Activated T-helper 1 cell treated with anti-CD3 and anti-CD28 coated beads, Interleukin-2, amount 50 U/mL, for 16 hours (primary cell): ENCODE data around the gene CNBP.

Experiments
- DNase-seq, 2 donors: peaks; one replicate each; pipeline ENCODE4 v3.0.0-alpha.2; 2020; ENCODE audit warnings: low read depth in 1 of 2, low spot score in 1 of 2

CNBP gene

GRCh38 chr3:129132097-129132866 lies 51.4 kb downstream of the CNBP start:
- no peak for DNase-seq

GRCh38 chr3:129131465-129132088 lies 52.1 kb downstream of the CNBP start:
- DNase-seq: no peak

GRCh38 chr3:129130291-129130813 lies 53.3 kb downstream of the CNBP start:
- no peak for DNase-seq

GRCh38 chr3:129128357-129129155 lies 55.1 kb downstream of the CNBP start:
- no peak for DNase-seq

- DNase-seq: no peak
These were observed 56.9 kb downstream of the CNBP start for GRCh38 chr3:129126726-129127280.

- no peak for DNase-seq
These were observed 60.2 kb downstream of the CNBP start for GRCh38 chr3:129123314-129124060.

GRCh38 chr3:129122412-129123011 lies 61.2 kb downstream of the CNBP start:
- no peak for DNase-seq

GRCh38 chr3:129121792-129122411 lies 61.8 kb downstream of the CNBP start, which contains the start of gene RAB43:
TSS of gene RAB43 (minus strand) at chr3:129121804. CDS start at chr3:129121489, 315 bp downstream.
- peak; percentile 74 to 76 for DNase-seq

- no peak for DNase-seq
These were observed 62.5 kb downstream of the CNBP start for GRCh38 chr3:129121016-129121791.

GRCh38 chr3:129120254-129121004 lies 63.3 kb downstream of the CNBP start:
- peak; percentile 77 to 80 for DNase-seq

- no peak for DNase-seq
These were observed 64.2 kb downstream of the CNBP start for GRCh38 chr3:129119365-129120100.

- DNase-seq: no peak
These were observed 65.0 kb downstream of the CNBP start for GRCh38 chr3:129118745-129119144.
